ENCODE data around the gene HGF. TPM values are rescaled to one million over a fixed set of nuclear protein-coding genes. Genes with fewer than 3 reads are reported as not detected.

Gene HGF
- total and polyA plus RNA-seq, 2 of the 8 experiments (the other 6 are each of a cell fraction or from before 2014, with no cell fraction given), result 0.05 to 0.60 TPM

- Histone ChIP-seq H3K36me3 (ENCODE audit: control insufficient read depth in 2 of 4, insufficient read depth in 4 of 4, low read length in 3 of 4) (no peaks in the 10 kb centered on the region), H3K79me1 (ENCODE audit: low read depth, low read length) (no peaks in the 10 kb centered on the region), H3K27me3 (replicated peaks in 1 of 4; ENCODE audit: control insufficient read depth in 3 of 4, extremely low read depth in 1 of 4, insufficient read depth in 3 of 4, low read length in 3 of 4) (no peaks in the 10 kb centered on the region), H3K9me3 (ENCODE audit: insufficient read depth in 2 of 2, low read depth in 1 of 2, low read length in 1 of 2) (no peaks in the 10 kb centered on the region), H2BK12ac (ENCODE audit: low read depth, low read length) (no peak overlapping the region), H3K27ac (ENCODE audit: low read depth, low read length) (no peak overlapping the region), H3K4me1 (replicated peaks in 1 of 4; ENCODE audit: control insufficient read depth in 3 of 4, insufficient read depth in 4 of 4, low read length in 3 of 4) (peaks cover 0 to 5% (median 1%) of the 10 kb centered on the region in 4 experiments; a peak in 3 of 7 replicates), H2AFZ (ENCODE audit: low read length) (no peak overlapping the region), H3K23me2 (ENCODE audit: low read depth, low read length) (no peaks in the 10 kb centered on the region), H4K5ac (ENCODE audit: insufficient read length, low read depth, low read length) (no peak overlapping the region), H4K8ac (ENCODE audit: extremely low read depth, insufficient read depth, low read length) (no peak overlapping the region), H4K20me1 (replicated peaks in 1 of 2; ENCODE audit: control insufficient read depth in 1 of 2, insufficient read depth in 2 of 2, low read length in 2 of 2) (no peaks in the 10 kb centered on the region), H3K56ac (replicated peaks; ENCODE audit: insufficient read length, low read depth, low read length) (no peak overlapping the region), H3K4me2 (ENCODE audit: insufficient read depth in 1 of 2, low read depth in 2 of 2, low read length in 2 of 2) (no peak overlapping the region), H4K91ac (replicated peaks; ENCODE audit: insufficient read length, low read length) (no peak overlapping the region), H2BK15ac (ENCODE audit: low read length) (no peak overlapping the region), H3K9ac (replicated peaks in 1 of 4; ENCODE audit: extremely low read depth in 1 of 4, low read depth in 3 of 4, low read length in 3 of 4) (no peak overlapping the region), H2BK120ac (replicated peaks; ENCODE audit: low read depth, low read length) (no peak overlapping the region), H2BK20ac (ENCODE audit: low read length) (no peak overlapping the region), H2AK5ac (ENCODE audit: low read depth, low read length) (no peak overlapping the region), H3K4ac (replicated peaks; ENCODE audit: insufficient read length, low read depth, low read length) (no peak overlapping the region), H3K18ac (ENCODE audit: extremely low read depth, low read length) (no peak overlapping the region), H3K4me3 (ENCODE audit: extremely low read depth in 1 of 4, insufficient read depth in 2 of 4, low read depth in 3 of 4, low read length in 4 of 4) (no peak overlapping the region), H3K14ac (ENCODE audit: insufficient read length) (no peak overlapping the region), H3K79me2 (ENCODE audit: control insufficient read depth in 1 of 2, insufficient read depth in 2 of 2, low read length in 2 of 2) (no peaks in the 10 kb centered on the region), H2BK5ac (ENCODE audit: low read depth, low read length) (no peak overlapping the region), H3K23ac (ENCODE audit: insufficient read length) (no peak overlapping the region)
- FAIRE-seq, result no peak
- ChIA-PET POLR2A (ENCODE audit: partially characterized antibody) (no interaction called here), CTCF (ENCODE audit: partially characterized antibody) (no interaction called here)
- WGBS, 2 experiments (ENCODE audit: extremely low coverage in 1 of 2, insufficient coverage in 1 of 2, insufficient read length in 1 of 2, insufficient replicate concordance in 2 of 2, low coverage in 1 of 2, low lambda C conversion rate in 2 of 2, missing lambda C conversion rate in 1 of 2), result 88% methylated on average over 2 of the region's 2 CpGs; no CpG with 5 or more reads in 1 of the 2 experiments
- DNase-seq (ENCODE audit: low read depth in 1 of 2, low spot score in 2 of 2), result no peak
- TF ChIP-seq CEBPB (IDR thresholded peaks at IDR 0.05; ENCODE audit: low read depth, low read length) (no peak), RNF2 (IDR thresholded peaks at IDR 0.05; ENCODE audit: borderline replicate concordance, low read depth, low read length, missing control alignments, poor library complexity, severe bottlenecking) (no peak), GABPA (IDR thresholded peaks at IDR 0.05; ENCODE audit: borderline replicate concordance, insufficient read depth, low read length) (no peak), NANOG (IDR thresholded peaks at IDR 0.05; ENCODE audit: insufficient read depth, low read depth, low read length, poor library complexity, severe bottlenecking) (no peak), USF2 (IDR thresholded peaks at IDR 0.05; ENCODE audit: low read length) (no peak), RXRA (IDR thresholded peaks at IDR 0.05; ENCODE audit: insufficient read depth, low read depth, low read length) (no peak), SAP30 (IDR thresholded peaks at IDR 0.05; ENCODE audit: insufficient read depth, insufficient replicate concordance, low read length) (no peak), CTBP2 (IDR thresholded peaks at IDR 0.05; ENCODE audit: borderline replicate concordance, insufficient read depth, insufficient read length, low read length) (no peak), TEAD4 (IDR thresholded peaks at IDR 0.05; ENCODE audit: low read depth, low read length) (no peak), JUND (IDR thresholded peaks at IDR 0.05; ENCODE audit: low read length) (no peak), E2F6 (IDR thresholded peaks at IDR 0.05) (no peak), RFX5 (IDR thresholded peaks at IDR 0.05; ENCODE audit: borderline replicate concordance, low read depth, low read length) (no peak)
These were observed 48.4 kb downstream of the HGF start for GRCh38 chr7:81721437-81721836.
